HEK293T (cell line): Measurements from ENCODE around the gene TUBE1.

Experiments used
- L3MBTL2 ChIP-seq: fragments of 450-650 bp; conservative IDR thresholded peaks from 2 replicates; pipeline ENCODE4 v1.6.1; 2016; ENCODE audit warnings: mild to moderate bottlenecking
- SP1 ChIP-seq: fragments of 450-650 bp; IDR thresholded peaks from 2 replicates; pipeline ENCODE4 v1.6.1; 2017
- TARDBP ChIP-seq: fragments of 450-650 bp; IDR thresholded peaks from 2 replicates; pipeline ENCODE4 v1.6.1; 2016

DNA sequence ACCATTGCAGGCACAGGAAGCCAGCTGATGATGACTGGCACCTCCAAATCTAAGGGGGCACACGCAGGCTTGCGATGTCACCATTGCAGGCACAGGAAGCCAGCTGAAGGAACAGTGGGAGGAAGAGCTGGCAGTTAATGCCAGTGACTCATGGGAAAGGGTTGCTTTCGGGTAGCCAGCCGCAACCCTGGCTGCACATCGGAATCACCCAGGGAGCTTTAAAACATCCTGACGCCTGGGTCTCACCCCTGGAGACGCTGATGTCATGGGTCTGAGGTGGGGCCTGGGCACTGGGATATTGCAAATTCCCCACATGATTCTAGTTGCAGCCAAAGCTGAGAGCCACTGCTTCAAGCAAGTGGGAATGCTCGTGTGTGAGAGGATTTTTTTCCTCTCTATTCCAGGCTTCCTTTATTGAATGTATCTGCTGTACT lies 49.5 kb downstream of the TUBE1 start:
- TF ChIP-seq L3MBTL2, result no peak
- TF ChIP-seq SP1, result no peak
- no peak for TF ChIP-seq TARDBP
